NCI-H510A (cell line): ENCODE data around the gene LMNA.

ENCODE experiments used
- DNase-seq: peaks from one replicate; lab custom pipeline; 2025; lab: John Stamatoyannopoulos, UW

The LMNA gene

GRCh38 chr1:156082309-156083091 is 32.0 kb upstream of the LMNA start, which contains the start of gene MEX3A:
MEX3A (minus strand) TSS chr1:156082465; CDS start chr1:156081998, 467 bp downstream.
- peak; percentile 79 for DNase-seq

- no peak for DNase-seq
Measured at GRCh38 chr1:156083800-156084790, 30.4 kb upstream of the LMNA start.

GRCh38 chr1:156086256-156086662 is 28.3 kb upstream of the LMNA start:
- DNase-seq: no peak

GRCh38 chr1:156089704-156090103 is 24.8 kb upstream of the LMNA start:
- DNase-seq: no peak

- no peak for DNase-seq
Measured at GRCh38 chr1:156090138-156090839, 24.2 kb upstream of the LMNA start.

- DNase-seq: peak; percentile 88
Measured at GRCh38 chr1:156090840-156091188, 23.7 kb upstream of the LMNA start.

- no peak for DNase-seq
Measured at GRCh38 chr1:156091610-156092009, 22.9 kb upstream of the LMNA start.

- DNase-seq: no peak
Measured at GRCh38 chr1:156095906-156096508, 18.5 kb upstream of the LMNA start.

- peak; percentile 67 for DNase-seq
Measured at GRCh38 chr1:156096640-156097391, 17.7 kb upstream of the LMNA start.

GRCh38 chr1:156097499-156098178 is 16.9 kb upstream of the LMNA start:
- DNase-seq: no peak

GRCh38 chr1:156098784-156099183 is 15.7 kb upstream of the LMNA start:
- DNase-seq: no peak

- no peak for DNase-seq
Measured at GRCh38 chr1:156099282-156099681, 15.2 kb upstream of the LMNA start.

- DNase-seq: no peak
Measured at GRCh38 chr1:156100205-156100995, 14.1 kb upstream of the LMNA start.

GRCh38 chr1:156101880-156102279 is 12.6 kb upstream of the LMNA start:
- DNase-seq: no peak

GRCh38 chr1:156102633-156103511 is 11.6 kb upstream of the LMNA start:
- DNase-seq: no peak

- no peak for DNase-seq
Measured at GRCh38 chr1:156103521-156103947, 11.0 kb upstream of the LMNA start.

GRCh38 chr1:156104065-156104810 is 10.3 kb upstream of the LMNA start:
- peak; percentile 92 for DNase-seq
